Neural cell (in vitro differentiated cells): ENCODE data around the gene ACOT13. TPM values are rescaled to one million over a fixed set of nuclear protein-coding genes. Genes with fewer than 3 reads are reported as not detected.

Experiments
- H2AFZ ChIP-seq: fragments of 200-600, 300-800 bp; sonication (generic), shearing (Covaris generic); 2 replicates; pipeline ENCODE4 v1.6.0; 2014; ENCODE audit warnings: low read depth, mild to moderate bottlenecking, antibody characterized with exemption, low read length, moderate library complexity
- H3F3A ChIP-seq: fragments of 200-600 bp; shearing (Covaris generic); 2 replicates; pipeline ENCODE4 v1.6.1; 2016; ENCODE audit warnings: mild to moderate bottlenecking, moderate library complexity, mixed read lengths, antibody characterized with exemption, low read length; ENCODE audit not compliant: insufficient read depth, poor library complexity, severe bottlenecking
- H3K27ac ChIP-seq: fragments of 200-600, 300-800 bp; sonication (generic), shearing (Covaris generic); 2 replicates; pipeline ENCODE4 v1.5.1; 2014; ENCODE audit warnings: mild to moderate bottlenecking, low read length, moderate library complexity
- H3K27me3 ChIP-seq: fragments of 300-800, 200-600 bp; sonication (generic), shearing (Covaris generic); 2 replicates; pipeline ENCODE4 v1.6.0; 2014; ENCODE audit warnings: mild to moderate bottlenecking, low read depth, low read length, moderate library complexity; ENCODE audit not compliant: insufficient read depth
- H3K36me3 ChIP-seq: fragments of 300-800, 200-600 bp; sonication (generic), shearing (Covaris generic); 2 replicates; pipeline ENCODE4 v1.5.1; 2014; ENCODE audit warnings: mild to moderate bottlenecking, antibody characterized with exemption, low read length, moderate library complexity; ENCODE audit not compliant: insufficient read depth
- H3K4me2 ChIP-seq: fragments of 300-800, 200-600 bp; sonication (generic), shearing (Covaris generic); 2 replicates; pipeline ENCODE4 v1.6.0; 2014; ENCODE audit warnings: mild to moderate bottlenecking, low read length
- H3K4me3 ChIP-seq: fragments of 300-800, 200-600 bp; sonication (generic), shearing (Covaris generic); 2 replicates; pipeline ENCODE4 v1.5.1; 2014; ENCODE audit warnings: mild to moderate bottlenecking, low read length, moderate library complexity
- H3K79me2 ChIP-seq: fragments of 200-600 bp; shearing (Covaris generic); replicated peaks from 2 replicates; pipeline ENCODE4 v1.6.0; 2014; ENCODE audit warnings: mild to moderate bottlenecking, low read length, moderate library complexity; ENCODE audit not compliant: insufficient read depth
- H3K9ac ChIP-seq: fragments of 300-800, 200-600 bp; sonication (generic), shearing (Covaris generic); 2 replicates; pipeline ENCODE4 v1.6.1; 2016; ENCODE audit warnings: mild to moderate bottlenecking, low read length, mixed read lengths
- H3K9me2 ChIP-seq: fragments of 200-600 bp; shearing (Covaris generic); 2 replicates; pipeline ENCODE4 v1.6.1; 2016; ENCODE audit warnings: mild to moderate bottlenecking, low read length, mixed read lengths; ENCODE audit not compliant: insufficient read depth
- H3K9me3 ChIP-seq: fragments of 200-600, 300-800 bp; sonication (generic), shearing (Covaris generic); 2 replicates; pipeline ENCODE4 v1.6.1; 2016; ENCODE audit warnings: mild to moderate bottlenecking, mixed run types, low read length, moderate library complexity, mixed read lengths
- H4K20me1 ChIP-seq: fragments of 200-600 bp; shearing (Covaris generic); 2 replicates; pipeline ENCODE4 v1.6.1; 2016; ENCODE audit warnings: mild to moderate bottlenecking, mixed run types; ENCODE audit not compliant: insufficient read depth
- EP300 ChIP-seq: fragments of 450-650 bp; conservative IDR thresholded peaks from 2 replicates; pipeline ENCODE4 v1.6.1; 2014; ENCODE audit warnings: antibody characterized with exemption, mild to moderate bottlenecking, moderate library complexity; ENCODE audit not compliant: poor library complexity, severe bottlenecking
- EZH2 ChIP-seq: fragments of 200-600, 300-800 bp; shearing (Covaris generic), sonication (generic); IDR thresholded peaks from 2 replicates; pipeline ENCODE4 v1.6.1; 2014; ENCODE audit warnings: antibody characterized with exemption, low read length, borderline replicate concordance, mild to moderate bottlenecking; ENCODE audit not compliant: insufficient read depth, poor library complexity, severe bottlenecking
- MXI1 ChIP-seq: fragments of 450-650 bp; conservative IDR thresholded peaks from 2 replicates; pipeline ENCODE4 v1.6.1; 2014; ENCODE audit warnings: antibody characterized with exemption, mild to moderate bottlenecking; ENCODE audit not compliant: poor library complexity, severe bottlenecking
- POLR2AphosphoS5 ChIP-seq: IDR thresholded peaks from 2 replicates; pipeline ENCODE4 v1.6.1; 2012
- RAD21 ChIP-seq: fragments of 450-650 bp; conservative IDR thresholded peaks from 2 replicates; pipeline ENCODE4 v1.6.1; 2014; ENCODE audit warnings: antibody characterized with exemption, mild to moderate bottlenecking, moderate library complexity
- SMC3 ChIP-seq: fragments of 450-650 bp; conservative IDR thresholded peaks from 2 replicates; pipeline ENCODE4 v1.6.1; 2014; ENCODE audit warnings: antibody characterized with exemption, mild to moderate bottlenecking, moderate library complexity; ENCODE audit not compliant: poor library complexity
- TAF1 ChIP-seq: IDR thresholded peaks from 2 replicates; pipeline ENCODE4 v1.6.1; 2012; ENCODE audit warnings: low read depth
- polyA plus RNA-seq: library from polyadenylated mRNA; depleted of rRNA; stranded (reverse); fragments of >200 nt; gene quantifications from 2 replicates; pipeline ENCODE4 v1.2.3, GENCODE V29; 2014
- TF ChIP-seq, protein P1 (sequence below): IDR thresholded peaks from 2 replicates; pipeline ENCODE4 v1.6.1; 2012; ENCODE audit warnings: borderline replicate concordance
- TF ChIP-seq, protein P2 (sequence below): fragments of 450-650 bp; IDR thresholded peaks from 2 replicates; pipeline ENCODE4 v1.5.1; 2014; ENCODE audit warnings: antibody characterized with exemption, mild to moderate bottlenecking, moderate library complexity; ENCODE audit not compliant: poor library complexity, severe bottlenecking

ACOT13 gene
- polyA plus RNA-seq, 1 donor from 2014 or later = 9.9 TPM

DNA sequence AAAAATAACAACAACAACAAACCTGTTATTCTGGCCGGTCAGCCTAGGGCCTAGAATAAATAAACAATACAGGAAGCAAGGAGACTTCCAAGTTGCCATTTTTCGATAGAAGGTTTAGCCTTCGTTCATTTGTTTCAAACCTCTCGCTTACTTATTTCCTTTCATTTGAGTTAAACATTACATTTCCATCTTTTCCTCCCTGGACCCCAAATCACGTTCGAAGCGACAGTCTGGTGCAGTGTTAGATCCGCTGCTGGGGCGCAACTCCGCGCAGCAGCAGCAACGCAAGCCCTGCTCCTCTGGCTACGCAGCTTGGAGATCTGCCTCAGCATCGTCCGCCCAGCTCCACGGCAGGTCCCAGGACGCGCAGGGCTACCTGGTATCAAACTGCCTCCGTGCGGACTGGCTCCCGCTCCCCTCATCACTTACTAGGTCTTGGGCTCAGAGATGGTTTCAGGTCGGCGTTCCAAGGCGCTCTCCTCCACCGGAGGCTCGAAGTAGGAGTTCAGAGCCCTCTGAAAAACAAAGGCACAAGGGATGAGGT, 708 bp upstream of the ACOT13 start:
- Histone ChIP-seq H3K4me3 (peak overlapping the region; percentile 76), H4K20me1 (no peaks in the 10 kb centered on the region), H3K27ac (peak overlapping the region; percentile 95), H2AFZ (peak overlapping the region; percentile 81), H3K27me3 (no peaks in the 10 kb centered on the region), H3K9me2 (no peaks in the 10 kb centered on the region), H3K79me2 (peaks cover 25% of the 10 kb centered on the region), H3K36me3 (peaks cover 9% of the 10 kb centered on the region), H3F3A (peaks cover 8% of the 10 kb centered on the region), H3K4me2 (peak overlapping the region; percentile 87), H3K9ac (peak overlapping the region; percentile 93), H3K9me3 (no peaks in the 10 kb centered on the region)
- TF ChIP-seq, protein P1, sequence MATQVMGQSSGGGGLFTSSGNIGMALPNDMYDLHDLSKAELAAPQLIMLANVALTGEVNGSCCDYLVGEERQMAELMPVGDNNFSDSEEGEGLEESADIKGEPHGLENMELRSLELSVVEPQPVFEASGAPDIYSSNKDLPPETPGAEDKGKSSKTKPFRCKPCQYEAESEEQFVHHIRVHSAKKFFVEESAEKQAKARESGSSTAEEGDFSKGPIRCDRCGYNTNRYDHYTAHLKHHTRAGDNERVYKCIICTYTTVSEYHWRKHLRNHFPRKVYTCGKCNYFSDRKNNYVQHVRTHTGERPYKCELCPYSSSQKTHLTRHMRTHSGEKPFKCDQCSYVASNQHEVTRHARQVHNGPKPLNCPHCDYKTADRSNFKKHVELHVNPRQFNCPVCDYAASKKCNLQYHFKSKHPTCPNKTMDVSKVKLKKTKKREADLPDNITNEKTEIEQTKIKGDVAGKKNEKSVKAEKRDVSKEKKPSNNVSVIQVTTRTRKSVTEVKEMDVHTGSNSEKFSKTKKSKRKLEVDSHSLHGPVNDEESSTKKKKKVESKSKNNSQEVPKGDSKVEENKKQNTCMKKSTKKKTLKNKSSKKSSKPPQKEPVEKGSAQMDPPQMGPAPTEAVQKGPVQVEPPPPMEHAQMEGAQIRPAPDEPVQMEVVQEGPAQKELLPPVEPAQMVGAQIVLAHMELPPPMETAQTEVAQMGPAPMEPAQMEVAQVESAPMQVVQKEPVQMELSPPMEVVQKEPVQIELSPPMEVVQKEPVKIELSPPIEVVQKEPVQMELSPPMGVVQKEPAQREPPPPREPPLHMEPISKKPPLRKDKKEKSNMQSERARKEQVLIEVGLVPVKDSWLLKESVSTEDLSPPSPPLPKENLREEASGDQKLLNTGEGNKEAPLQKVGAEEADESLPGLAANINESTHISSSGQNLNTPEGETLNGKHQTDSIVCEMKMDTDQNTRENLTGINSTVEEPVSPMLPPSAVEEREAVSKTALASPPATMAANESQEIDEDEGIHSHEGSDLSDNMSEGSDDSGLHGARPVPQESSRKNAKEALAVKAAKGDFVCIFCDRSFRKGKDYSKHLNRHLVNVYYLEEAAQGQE = no peak
- TF ChIP-seq POLR2AphosphoS5 (no peak), EP300 (no peak), MXI1 (no peak), RAD21 (no peak), TAF1 (peak; percentile 37), EZH2 (no peak), SMC3 (peak; percentile 28)
- TF ChIP-seq, protein P2, sequence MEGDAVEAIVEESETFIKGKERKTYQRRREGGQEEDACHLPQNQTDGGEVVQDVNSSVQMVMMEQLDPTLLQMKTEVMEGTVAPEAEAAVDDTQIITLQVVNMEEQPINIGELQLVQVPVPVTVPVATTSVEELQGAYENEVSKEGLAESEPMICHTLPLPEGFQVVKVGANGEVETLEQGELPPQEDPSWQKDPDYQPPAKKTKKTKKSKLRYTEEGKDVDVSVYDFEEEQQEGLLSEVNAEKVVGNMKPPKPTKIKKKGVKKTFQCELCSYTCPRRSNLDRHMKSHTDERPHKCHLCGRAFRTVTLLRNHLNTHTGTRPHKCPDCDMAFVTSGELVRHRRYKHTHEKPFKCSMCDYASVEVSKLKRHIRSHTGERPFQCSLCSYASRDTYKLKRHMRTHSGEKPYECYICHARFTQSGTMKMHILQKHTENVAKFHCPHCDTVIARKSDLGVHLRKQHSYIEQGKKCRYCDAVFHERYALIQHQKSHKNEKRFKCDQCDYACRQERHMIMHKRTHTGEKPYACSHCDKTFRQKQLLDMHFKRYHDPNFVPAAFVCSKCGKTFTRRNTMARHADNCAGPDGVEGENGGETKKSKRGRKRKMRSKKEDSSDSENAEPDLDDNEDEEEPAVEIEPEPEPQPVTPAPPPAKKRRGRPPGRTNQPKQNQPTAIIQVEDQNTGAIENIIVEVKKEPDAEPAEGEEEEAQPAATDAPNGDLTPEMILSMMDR = no peak

DNA sequence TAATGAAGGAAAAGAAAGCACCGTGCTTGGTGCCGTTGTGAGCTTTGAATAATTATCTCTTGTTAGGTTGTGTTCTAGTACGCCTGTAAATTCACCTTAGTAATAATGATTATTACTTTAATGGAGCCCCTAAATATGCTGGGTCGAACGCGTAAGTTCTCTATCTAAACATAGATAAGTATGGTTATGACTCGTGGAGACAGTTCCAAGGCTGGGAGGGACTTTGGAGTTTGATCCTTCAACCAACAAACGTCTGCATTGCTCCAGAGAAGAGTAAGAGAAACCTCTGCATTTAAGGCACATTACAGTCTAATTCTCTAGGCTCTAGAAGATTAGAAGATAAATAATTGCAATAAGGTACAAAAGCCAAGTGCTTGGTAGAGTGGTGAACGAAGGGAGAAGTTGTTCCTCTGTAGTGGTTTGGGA, 514 bp downstream of the ACOT13 start:
- H3F3A ChIP-seq = peaks cover 8% of the 10 kb centered on the region
- H3K36me3 ChIP-seq = peaks cover 9% of the 10 kb centered on the region
- no peaks in the 10 kb centered on the region for H3K9me2 ChIP-seq
- TF ChIP-seq EP300 (no peak), EZH2 (no peak), RAD21 (no peak), TAF1 (no peak), POLR2AphosphoS5 (no peak), SMC3 (no peak), MXI1 (no peak)
- TF ChIP-seq, protein P1 = no peak
- TF ChIP-seq, protein P2 = no peak
- H2AFZ ChIP-seq = peak overlapping the region; percentile 71
- H3K27me3 ChIP-seq = no peaks in the 10 kb centered on the region
- H4K20me1 ChIP-seq = no peaks in the 10 kb centered on the region
- H3K27ac ChIP-seq = peak overlapping the region; percentile 69
- H3K4me3 ChIP-seq = peak overlapping the region; percentile 76
- H3K4me2 ChIP-seq = peak overlapping the region; percentile 97
- peaks cover 25% of the 10 kb centered on the region for H3K79me2 ChIP-seq
- H3K9ac ChIP-seq = peak overlapping the region; percentile 60
- no peaks in the 10 kb centered on the region for H3K9me3 ChIP-seq
